Kidney epithelial cell (primary cell): ENCODE data around the gene STX8. TPM values are rescaled to one million over a fixed set of nuclear protein-coding genes. Genes with fewer than 3 reads are reported as not detected.

Experiments
- DNase-seq: peaks from one replicate; pipeline ENCODE4 v3.0.0-alpha.2; 2010; ENCODE audit warnings: low read depth
- H3K27me3 ChIP-seq: 2 replicates; pipeline ENCODE4 v1.6.0; 2011; ENCODE audit warnings: low read length; ENCODE audit not compliant: control insufficient read depth, insufficient read depth
- H3K36me3 ChIP-seq: 2 replicates; pipeline ENCODE4 v1.5.1; 2011; ENCODE audit warnings: low read length; ENCODE audit not compliant: control insufficient read depth, insufficient read depth
- H3K4me3 ChIP-seq: 2 replicates; pipeline ENCODE4 v1.5.1; 2011; ENCODE audit warnings: low read depth, mild to moderate bottlenecking, control low read depth, low read length
- total RNA-seq: library from RNA; depleted of rRNA; stranded (reverse); fragments of >200 nt; gene quantifications from 2 replicates; pipeline ENCODE4 v1.2.3, GENCODE V29; 2015
- TF ChIP-seq, protein P1 (sequence below): IDR thresholded peaks from 2 replicates; pipeline ENCODE4 v1.5.1; 2011; ENCODE audit warnings: mild to moderate bottlenecking, moderate library complexity, low read length, control low read depth, inconsistent platforms; ENCODE audit not compliant: insufficient read depth, poor library complexity, severe bottlenecking

The STX8 gene
- total RNA-seq, 1 donor from 2014 or later: 76.3 TPM

DNA sequence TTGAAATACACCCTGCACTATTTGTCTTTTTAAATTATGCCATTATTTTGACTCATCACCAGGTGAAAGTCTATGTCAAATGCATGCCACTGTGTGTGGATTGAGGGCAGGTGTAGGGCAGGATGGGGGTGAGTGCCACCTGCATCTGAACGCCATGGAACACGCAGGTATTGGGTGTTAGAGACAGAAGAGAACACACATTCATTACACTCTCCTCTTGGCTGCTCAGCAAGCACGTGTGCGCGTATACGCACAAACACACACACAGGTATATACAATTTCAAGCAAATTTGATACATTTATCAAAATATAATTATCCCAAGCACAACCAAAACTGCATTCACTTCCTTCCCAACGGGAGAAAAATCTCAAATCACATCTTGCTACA lies 285.4 kb downstream of the STX8 start:
- no peaks in the 10 kb centered on the region for H3K36me3 ChIP-seq
- no peak overlapping the region for H3K4me3 ChIP-seq
- no peaks in the 10 kb centered on the region for H3K27me3 ChIP-seq
- TF ChIP-seq, protein P1, sequence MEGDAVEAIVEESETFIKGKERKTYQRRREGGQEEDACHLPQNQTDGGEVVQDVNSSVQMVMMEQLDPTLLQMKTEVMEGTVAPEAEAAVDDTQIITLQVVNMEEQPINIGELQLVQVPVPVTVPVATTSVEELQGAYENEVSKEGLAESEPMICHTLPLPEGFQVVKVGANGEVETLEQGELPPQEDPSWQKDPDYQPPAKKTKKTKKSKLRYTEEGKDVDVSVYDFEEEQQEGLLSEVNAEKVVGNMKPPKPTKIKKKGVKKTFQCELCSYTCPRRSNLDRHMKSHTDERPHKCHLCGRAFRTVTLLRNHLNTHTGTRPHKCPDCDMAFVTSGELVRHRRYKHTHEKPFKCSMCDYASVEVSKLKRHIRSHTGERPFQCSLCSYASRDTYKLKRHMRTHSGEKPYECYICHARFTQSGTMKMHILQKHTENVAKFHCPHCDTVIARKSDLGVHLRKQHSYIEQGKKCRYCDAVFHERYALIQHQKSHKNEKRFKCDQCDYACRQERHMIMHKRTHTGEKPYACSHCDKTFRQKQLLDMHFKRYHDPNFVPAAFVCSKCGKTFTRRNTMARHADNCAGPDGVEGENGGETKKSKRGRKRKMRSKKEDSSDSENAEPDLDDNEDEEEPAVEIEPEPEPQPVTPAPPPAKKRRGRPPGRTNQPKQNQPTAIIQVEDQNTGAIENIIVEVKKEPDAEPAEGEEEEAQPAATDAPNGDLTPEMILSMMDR: no peak
- DNase-seq: no peak

DNA sequence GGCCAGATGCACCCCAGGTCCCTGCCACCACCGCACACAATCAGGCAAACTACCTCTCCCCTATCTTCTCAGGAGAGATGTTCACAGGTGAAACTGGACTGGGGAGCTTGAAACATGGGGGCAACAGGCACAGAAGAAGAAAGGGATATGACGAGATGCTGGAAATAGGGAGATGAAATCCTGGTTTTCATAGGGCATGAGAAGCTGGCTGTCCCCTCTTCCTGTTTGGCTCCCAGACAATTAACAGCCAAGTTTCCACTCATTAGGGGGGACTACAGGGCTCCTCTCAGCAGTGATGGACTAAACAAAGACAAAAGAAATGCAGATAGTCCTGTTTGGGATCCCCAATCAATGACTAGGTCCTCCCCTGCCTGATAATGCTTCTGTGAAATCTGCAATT lies 288.3 kb downstream of the STX8 start:
- DNase-seq: no peak
- no peak overlapping the region for H3K4me3 ChIP-seq
- H3K36me3 ChIP-seq: no peaks in the 10 kb centered on the region
- TF ChIP-seq, protein P1: no peak
- no peaks in the 10 kb centered on the region for H3K27me3 ChIP-seq

DNA sequence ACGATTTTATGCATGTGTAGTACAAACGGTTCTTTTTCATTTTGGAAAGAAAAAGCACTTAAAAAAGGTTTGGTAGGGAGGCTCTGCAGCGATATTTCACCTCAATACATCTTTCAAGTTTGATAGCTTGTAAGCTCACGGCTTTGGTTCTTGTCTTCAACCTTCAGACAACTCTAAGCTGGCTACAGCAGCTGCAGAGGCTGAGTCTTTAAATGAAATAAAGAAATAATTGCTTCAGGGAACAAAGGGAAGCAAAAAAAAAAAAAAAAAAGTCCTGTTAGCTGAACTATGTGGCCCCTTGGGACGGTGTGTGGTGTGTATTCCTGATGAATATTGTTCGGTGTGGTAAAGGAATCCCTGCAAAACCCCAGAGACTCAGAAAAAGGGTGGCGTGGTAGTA lies 289.2 kb downstream of the STX8 start:
- TF ChIP-seq, protein P1: no peak
- DNase-seq: no peak
- no peaks in the 10 kb centered on the region for H3K27me3 ChIP-seq

DNA sequence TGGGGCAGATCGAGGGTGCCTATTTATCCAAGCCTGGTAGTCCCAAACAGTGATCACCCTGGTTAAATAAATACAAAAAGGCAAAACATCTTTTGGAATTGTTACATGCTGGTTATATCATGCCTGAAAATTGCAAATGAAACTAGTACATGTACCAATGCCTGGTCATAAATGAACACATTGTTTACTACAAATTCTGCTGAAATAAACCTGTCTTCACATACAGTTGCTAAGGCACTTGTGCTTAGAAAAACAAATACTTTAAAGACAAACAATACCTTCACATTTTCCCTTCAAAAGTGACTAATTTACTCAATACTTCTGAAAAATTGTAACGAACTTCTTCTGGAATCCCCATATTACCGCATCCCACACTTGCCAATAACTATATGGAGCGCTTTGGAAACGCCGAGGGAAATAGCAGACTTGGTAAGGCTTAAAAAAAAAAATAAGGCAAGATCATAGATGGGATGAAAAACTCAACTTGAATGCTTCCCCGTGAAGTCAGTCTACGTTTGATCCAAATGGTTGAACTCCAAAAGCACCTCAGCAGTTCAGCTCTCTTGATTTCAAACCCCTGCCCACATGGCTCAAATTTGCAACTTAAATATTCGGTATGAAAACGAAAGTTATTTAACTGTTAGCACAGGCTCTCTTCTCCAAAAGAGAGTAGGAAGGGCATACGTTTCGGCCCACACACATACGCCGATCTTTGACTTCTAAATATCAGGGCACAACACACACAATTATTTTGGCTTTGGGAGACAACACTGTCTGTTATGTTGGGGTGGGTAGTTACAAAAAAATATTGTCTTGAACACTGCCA lies 289.8 kb downstream of the STX8 start:
- TF ChIP-seq, protein P1: no peak
- Histone ChIP-seq H3K4me3 (no peak overlapping the region), H3K27me3 (no peaks in the 10 kb centered on the region), H3K36me3 (no peaks in the 10 kb centered on the region)
- no peak for DNase-seq

More for the DNA sequence above, 289.2 kb downstream of the STX8 start:
- no peaks in the 10 kb centered on the region for H3K36me3 ChIP-seq
- H3K4me3 ChIP-seq: no peak overlapping the region

DNA sequence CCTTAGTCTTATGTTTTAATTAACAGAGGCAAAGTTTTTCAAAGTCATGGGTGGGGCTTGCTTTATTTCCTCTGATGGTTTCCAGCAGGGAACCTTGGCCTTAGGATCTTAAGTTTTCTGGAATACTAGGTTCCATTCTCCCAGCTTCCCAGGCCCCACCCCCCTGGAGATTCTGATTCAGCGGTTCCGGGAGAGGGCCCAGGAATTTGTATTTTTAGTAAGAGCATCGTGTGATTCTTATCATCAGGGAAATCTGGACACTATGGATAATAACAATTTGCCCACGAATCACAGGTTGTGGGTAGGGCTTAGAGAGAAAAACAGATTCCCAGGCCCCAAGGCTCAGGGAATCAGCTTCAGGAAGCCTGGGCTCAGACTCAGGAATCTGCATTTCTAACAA lies 290.7 kb downstream of the STX8 start:
- H3K36me3 ChIP-seq: no peaks in the 10 kb centered on the region
- H3K4me3 ChIP-seq: no peak overlapping the region
- H3K27me3 ChIP-seq: no peaks in the 10 kb centered on the region
- no peak for DNase-seq
- TF ChIP-seq, protein P1: no peak

DNA sequence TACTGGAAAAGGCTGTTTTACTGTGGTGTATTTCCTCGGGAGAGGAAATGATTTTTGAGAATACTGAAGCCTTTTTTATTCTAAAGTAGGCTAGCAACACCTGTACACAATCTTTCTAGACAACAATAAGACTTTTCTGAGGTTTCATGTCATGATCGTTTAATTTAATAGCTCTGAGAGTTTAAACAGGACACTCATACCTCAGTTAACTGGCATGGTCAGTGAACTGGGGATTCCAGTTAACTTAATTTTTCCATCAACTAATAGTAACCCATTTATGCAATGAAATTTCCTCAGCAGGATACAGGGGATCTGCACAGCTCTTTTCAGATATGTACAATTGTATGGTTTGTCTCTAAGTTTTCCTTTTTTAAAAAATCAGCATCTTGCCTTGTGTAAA lies 291.7 kb downstream of the STX8 start:
- Histone ChIP-seq H3K4me3 (no peak overlapping the region), H3K36me3 (no peaks in the 10 kb centered on the region), H3K27me3 (no peaks in the 10 kb centered on the region)
- TF ChIP-seq, protein P1: no peak
- no peak for DNase-seq
